Mucosa of descending colon (tissue), 3 donors: ENCODE results near the gene CHRD. TPM values are rescaled to one million over a fixed set of nuclear protein-coding genes. Genes with fewer than 3 reads are reported as not detected.

Experiments used
- ATAC-seq: fragments of 200-7000 bp; cut with Tn5 transposase; one replicate; pipeline ENCODE4 v1.9.1; 2020; ENCODE audit warnings: mild to moderate bottlenecking, moderate library complexity
- DNase-seq, 3 donors: peaks; one replicate each; pipeline ENCODE4 v3.0.0-alpha.2; 2020
- H3K36me3 ChIP-seq: fragments of 200-600 bp; one replicate; pipeline ENCODE4 v1.8.0; 2021; ENCODE audit warnings: low read depth, mild to moderate bottlenecking
- H3K4me1 ChIP-seq: fragments of 200-600 bp; one replicate; pipeline ENCODE4 v1.8.0; 2021; ENCODE audit warnings: low read depth, mild to moderate bottlenecking
- H3K4me3 ChIP-seq: fragments of 200-600 bp; one replicate; pipeline ENCODE4 v1.8.0; 2021; ENCODE audit warnings: mild to moderate bottlenecking
- H3K9me3 ChIP-seq: fragments of 200-600 bp; one replicate; pipeline ENCODE4 v1.8.0; 2021; ENCODE audit warnings: mild to moderate bottlenecking
- CTCF ChIP-seq: fragments of 200-600 bp; IDR thresholded peaks from one replicate; pipeline ENCODE4 v1.8.0; 2022; ENCODE audit warnings: antibody characterized with exemption, mild to moderate bottlenecking
- intact Hi-C, 2 donors: fragments of 100-400 bp; cut with DNase I in 1 of 2; cut with micrococcal nuclease in 1 of 2; formaldehyde crosslinking; loops; one replicate each; pipeline versions ENCODE4 v1.11.0 to v1.11.1; 2022; cut with DNase I, micrococcal nuclease
- total RNA-seq, 3 donors: library from RNA; stranded (reverse); fragmentation: NEBNext Ultra II Directional in 2 of 3; extraction: Animal tissue kit (Norgen Biotek cat#: 25700) in 2 of 3; gene quantifications; one replicate each; pipeline versions ENCODE4 v1.2.1 to v1.2.4, GENCODE V29; 2021 to 2023
- donor health status: DM: no; HTN: no; CAD: no; lungs with moderate emphysema.
- donor health status: DM: no; HTN: no; CAD: no.
- donor health status: DM: no; HTN: yes; CAD: no.

Gene CHRD
- total RNA-seq, 3 donors from 2014 or later: 1.1 to 8.7 (median 2.8) TPM

- H3K4me1 ChIP-seq: peaks cover 22% of the 10 kb centered on the region
- DNase-seq (peak; percentile 83 to 87 (median 86)), ATAC-seq (peak; percentile 53)
- intact Hi-C loops: no loop called here
- no peaks in the 10 kb centered on the region for H3K36me3 ChIP-seq
- TF ChIP-seq CTCF: no peak
- H3K9me3 ChIP-seq: no peaks in the 10 kb centered on the region
- H3K4me3 ChIP-seq: peak overlapping the region; percentile 96
These were observed 17.8 kb upstream of the CHRD start for GRCh38 chr3:184361932-184362667.

GRCh38 chr3:184362668-184363546 lies 16.9 kb upstream of the CHRD start:
- H3K4me3 ChIP-seq: peak overlapping the region; percentile 96
- H3K36me3 ChIP-seq: no peaks in the 10 kb centered on the region
- no peaks in the 10 kb centered on the region for H3K9me3 ChIP-seq
- DNase-seq (peak; percentile 95 to 98 (median 96)), ATAC-seq (peak; percentile 79)
- peaks cover 22% of the 10 kb centered on the region for H3K4me1 ChIP-seq
- peak; percentile 23 for TF ChIP-seq CTCF
- intact Hi-C loops: no loop called here

DNA sequence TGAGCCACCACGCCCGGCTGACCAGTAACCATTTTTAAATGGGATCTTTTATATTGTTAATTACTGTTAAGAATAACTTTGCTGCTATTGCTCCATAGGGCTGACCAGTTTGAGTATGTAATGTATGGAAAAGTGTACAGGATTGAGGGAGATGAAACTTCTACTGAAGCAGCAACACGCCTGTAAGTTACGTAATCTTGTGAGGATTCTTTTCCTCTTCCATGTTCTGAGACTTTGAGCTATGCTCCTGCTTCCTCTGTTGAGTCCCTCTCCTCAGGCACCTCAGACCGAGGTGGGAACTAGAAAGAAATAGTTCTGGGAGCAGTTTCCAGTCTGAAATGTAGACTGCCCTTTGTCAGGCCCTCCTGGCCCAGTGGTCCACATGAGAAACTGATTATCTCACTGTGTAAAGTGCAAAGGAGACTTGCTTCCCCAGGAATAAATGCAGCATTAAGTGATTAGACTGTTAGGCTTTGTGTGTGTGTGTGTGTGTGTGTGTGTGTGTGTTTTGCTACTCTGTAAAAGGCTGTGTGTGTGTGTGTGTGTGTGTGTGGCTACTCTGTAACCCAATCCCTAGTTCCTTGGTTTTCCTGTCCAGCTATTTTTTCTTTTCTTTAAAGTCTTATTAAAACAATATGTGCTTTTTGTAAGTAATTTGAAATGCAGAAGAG lies 13.1 kb upstream of the CHRD start:
- intact Hi-C loops: no loop called here
- Histone ChIP-seq H3K36me3 (no peaks in the 10 kb centered on the region), H3K4me3 (no peak overlapping the region), H3K4me1 (peaks cover 11% of the 10 kb centered on the region), H3K9me3 (no peaks in the 10 kb centered on the region)
- no peak for TF ChIP-seq CTCF
- no peak for DNase-seq
- no peak for ATAC-seq

- Histone ChIP-seq H3K4me1 (peaks cover 11% of the 10 kb centered on the region), H3K9me3 (no peaks in the 10 kb centered on the region), H3K4me3 (no peak overlapping the region), H3K36me3 (no peaks in the 10 kb centered on the region)
- DNase-seq (no peak), ATAC-seq (no peak)
- TF ChIP-seq CTCF: no peak
- intact Hi-C loops: no loop called here
These were observed 11.7 kb upstream of the CHRD start for GRCh38 chr3:184368116-184368515.

GRCh38 chr3:184368586-184369183 lies 11.2 kb upstream of the CHRD start:
- intact Hi-C loops: no loop called here
- Histone ChIP-seq H3K4me3 (no peak overlapping the region), H3K9me3 (no peaks in the 10 kb centered on the region), H3K4me1 (peaks cover 8% of the 10 kb centered on the region), H3K36me3 (no peaks in the 10 kb centered on the region)
- no peak for DNase-seq
- ATAC-seq: no peak
- TF ChIP-seq CTCF: no peak
